HFF-Myc (cell line): ENCODE data around the gene PPIL1.
A peak's percentile ranks its signal among the peaks of the same experiment; 100 is the strongest.

Experiments
- DNase-seq: peaks from one replicate; pipeline ENCODE4 v3.0.0-alpha.2; 2011; ENCODE audit warnings: low read depth; ENCODE audit errors: extremely low read depth
- H3K4me3 ChIP-seq: replicated peaks from 2 replicates; pipeline ENCODE4 v1.5.1; 2011; ENCODE audit warnings: low read depth, mild to moderate bottlenecking, control low read depth, low read length
- CTCF ChIP-seq: IDR thresholded peaks from 2 replicates; pipeline ENCODE4 v1.5.1; 2012; ENCODE audit warnings: mild to moderate bottlenecking, low read depth, low read length, control low read depth; ENCODE audit errors: missing control alignments

Gene PPIL1

GRCh38 chr6:36874443-36875249 lies at the start of gene PPIL1:
PPIL1 (minus strand) TSS chr6:36874803; CDS start chr6:36874772, 31 bp downstream.
- no peak for TF ChIP-seq CTCF
- peak; percentile 78 for DNase-seq
- H3K4me3 ChIP-seq: peak within 1 kb of the TSS; percentile 73

- DNase-seq: no peak
Observed at GRCh38 chr6:36924131-36924530, 49.5 kb upstream of the PPIL1 start.

GRCh38 chr6:36920546-36920945 lies 45.9 kb upstream of the PPIL1 start:
- no peak for DNase-seq
- TF ChIP-seq CTCF: no peak
- H3K4me3 ChIP-seq: no peak overlapping the region

More at GRCh38 chr6:36924131-36924530, 49.5 kb upstream of the PPIL1 start:
- no peak for TF ChIP-seq CTCF
- no peak overlapping the region for H3K4me3 ChIP-seq

GRCh38 chr6:36920049-36920448 lies 45.4 kb upstream of the PPIL1 start:
- no peak overlapping the region for H3K4me3 ChIP-seq
- DNase-seq: no peak
- TF ChIP-seq CTCF: no peak

GRCh38 chr6:36917541-36918193 lies 43.1 kb upstream of the PPIL1 start:
- no peak for DNase-seq
- H3K4me3 ChIP-seq: no peak overlapping the region
- no peak for TF ChIP-seq CTCF

- H3K4me3 ChIP-seq: no peak overlapping the region
- TF ChIP-seq CTCF: no peak
- no peak for DNase-seq
Observed at GRCh38 chr6:36916126-36916525, 41.5 kb upstream of the PPIL1 start.
